ENCODE data around the gene OSBPL2.

Gene OSBPL2

GRCh38 chr20:62305765-62306413, 67.6 kb downstream of the OSBPL2 start:
- Histone ChIP-seq H3K27ac (no peak overlapping the region; the same call in 1 of the 2 replicates), H3K27me3 (ENCODE audit: insufficient read depth, low read depth, severe bottlenecking) (no peaks in the 10 kb centered on the region)
- no peak for DNase-seq

GRCh38 chr20:62306414-62307187, 68.3 kb downstream of the OSBPL2 start:
- H3K4me3 ChIP-seq (ENCODE audit: low read depth, low read length): no peak overlapping the region
- no peak for TF ChIP-seq CTCF (IDR thresholded peaks at IDR 0.05; ENCODE audit: low read depth, low read length)
- DNase-seq: no peak
- peaks cover 75% of the 10 kb centered on the region for H3K36me3 ChIP-seq
- H3K27me3 ChIP-seq (ENCODE audit: insufficient read depth, low read depth, severe bottlenecking): no peaks in the 10 kb centered on the region
- H3K27ac ChIP-seq: peak overlapping the region; percentile 31; the same call in 1 of the 2 replicates
- H3K9me3 ChIP-seq (ENCODE audit: severe bottlenecking): no peaks in the 10 kb centered on the region

More at GRCh38 chr20:62305765-62306413, 67.6 kb downstream of the OSBPL2 start:
- Histone ChIP-seq H3K36me3 (peaks cover 69% of the 10 kb centered on the region), H3K4me3 (ENCODE audit: low read depth, low read length) (no peak overlapping the region), H3K9me3 (ENCODE audit: severe bottlenecking) (no peaks in the 10 kb centered on the region)
- no peak for TF ChIP-seq CTCF (IDR thresholded peaks at IDR 0.05; ENCODE audit: low read depth, low read length)

- Histone ChIP-seq H3K36me3 (peaks cover 83% of the 10 kb centered on the region), H3K9me3 (ENCODE audit: severe bottlenecking) (no peaks in the 10 kb centered on the region), H3K4me3 (ENCODE audit: low read depth, low read length) (no peak overlapping the region), H3K27me3 (ENCODE audit: insufficient read depth, low read depth, severe bottlenecking) (no peaks in the 10 kb centered on the region), H3K27ac (no peak overlapping the region)
- no peak for TF ChIP-seq CTCF (IDR thresholded peaks at IDR 0.05; ENCODE audit: low read depth, low read length)
- no peak for DNase-seq
These were observed 69.1 kb downstream of the OSBPL2 start for GRCh38 chr20:62307226-62308101.

- H3K36me3 ChIP-seq: peaks cover 89% of the 10 kb centered on the region
- no peak for DNase-seq
- no peak overlapping the region for H3K4me3 ChIP-seq (ENCODE audit: low read depth, low read length)
- TF ChIP-seq CTCF (IDR thresholded peaks at IDR 0.05; ENCODE audit: low read depth, low read length): no peak
- no peaks in the 10 kb centered on the region for H3K9me3 ChIP-seq (ENCODE audit: severe bottlenecking)
- no peak overlapping the region for H3K27ac ChIP-seq
- no peaks in the 10 kb centered on the region for H3K27me3 ChIP-seq (ENCODE audit: insufficient read depth, low read depth, severe bottlenecking)
These were observed 69.9 kb downstream of the OSBPL2 start for GRCh38 chr20:62308102-62308822.

GRCh38 chr20:62309198-62309944, 71.0 kb downstream of the OSBPL2 start:
- Histone ChIP-seq H3K27ac (no peak overlapping the region), H3K36me3 (peaks cover 88% of the 10 kb centered on the region), H3K27me3 (ENCODE audit: insufficient read depth, low read depth, severe bottlenecking) (no peaks in the 10 kb centered on the region), H3K9me3 (ENCODE audit: severe bottlenecking) (no peaks in the 10 kb centered on the region), H3K4me3 (ENCODE audit: low read depth, low read length) (no peak overlapping the region)
- no peak for TF ChIP-seq CTCF (IDR thresholded peaks at IDR 0.05; ENCODE audit: low read depth, low read length)
- DNase-seq: no peak

Data from WERI-Rb-1 (cell line).